DOHH2 (cell line): Measurements from ENCODE around the gene TRIM66.

Experiments used
- H3F3A ChIP-seq: fragments of 200-600 bp; sonication (generic), shearing (Covaris generic); 2 replicates; pipeline ENCODE4 v1.6.0; 2016; ENCODE audit warnings: antibody characterized with exemption, mild to moderate bottlenecking; ENCODE audit not compliant: control insufficient read depth, insufficient read depth
- H3K27ac ChIP-seq: fragments of 200-600 bp; sonication (generic); 2 replicates; pipeline ENCODE4 v1.5.1; 2014; ENCODE audit warnings: low read depth, mild to moderate bottlenecking, low read length, moderate library complexity
- H3K27me3 ChIP-seq: fragments of 200-600 bp; sonication (generic); 2 replicates; pipeline ENCODE4 v1.6.1; 2014; ENCODE audit warnings: mild to moderate bottlenecking, low read length, mixed read lengths; ENCODE audit not compliant: control insufficient read depth
- H3K36me3 ChIP-seq: fragments of 200-600 bp; sonication (generic); 2 replicates; pipeline ENCODE4 v1.6.1; 2014; ENCODE audit warnings: mild to moderate bottlenecking, low read length, moderate library complexity, mixed read lengths; ENCODE audit not compliant: control insufficient read depth
- H3K4me1 ChIP-seq: fragments of 200-600 bp; sonication (generic); 2 replicates; pipeline ENCODE4 v1.6.1; 2014; ENCODE audit warnings: mild to moderate bottlenecking, low read length, mixed read lengths; ENCODE audit not compliant: control insufficient read depth
- H3K4me2 ChIP-seq: fragments of 200-600 bp; sonication (generic); 2 replicates; pipeline ENCODE4 v1.6.0; 2014; ENCODE audit warnings: mild to moderate bottlenecking, low read length, moderate library complexity
- H3K4me3 ChIP-seq: fragments of 200-600 bp; sonication (generic); 2 replicates; pipeline ENCODE4 v1.5.1; 2014; ENCODE audit warnings: mild to moderate bottlenecking, low read length, mixed read lengths
- H3K79me2 ChIP-seq: fragments of 200-600 bp; sonication (generic); 2 replicates; pipeline ENCODE4 v1.6.1; 2014; ENCODE audit warnings: mild to moderate bottlenecking, low read length, mixed read lengths; ENCODE audit not compliant: control insufficient read depth
- H3K9me2 ChIP-seq: fragments of 200-600 bp; sonication (generic); replicated peaks from 2 replicates; pipeline ENCODE4 v1.6.1; 2014; ENCODE audit warnings: mild to moderate bottlenecking, low read length, mixed read lengths; ENCODE audit not compliant: control insufficient read depth
- H3K9me3 ChIP-seq: fragments of 200-600 bp; sonication (generic); 2 replicates; pipeline ENCODE4 v1.6.1; 2014; ENCODE audit warnings: antibody characterized with exemption, low read length, mixed read lengths; ENCODE audit not compliant: control insufficient read depth, insufficient read depth
- H4K20me1 ChIP-seq: fragments of 200-600 bp; sonication (generic); 2 replicates; pipeline ENCODE4 v1.6.0; 2014; ENCODE audit warnings: low read depth, mild to moderate bottlenecking, antibody characterized with exemption, low read length, moderate library complexity; ENCODE audit not compliant: control insufficient read depth, insufficient read depth
- EZH2phosphoT487 ChIP-seq: fragments of 200-600 bp; sonication (generic); IDR thresholded peaks from 2 replicates; pipeline ENCODE4 v1.6.1; 2017; ENCODE audit warnings: borderline replicate concordance, mild to moderate bottlenecking, antibody characterized with exemption, low read length, moderate library complexity, mixed read lengths
- TF ChIP-seq, protein P1 (sequence below): fragments of 200-600 bp; sonication (generic); IDR thresholded peaks from one replicate; pipeline ENCODE4 v1.5.1; 2014; ENCODE audit warnings: antibody characterized with exemption, mild to moderate bottlenecking, low read depth, low read length; ENCODE audit not compliant: poor library complexity, severe bottlenecking

Gene TRIM66

DNA sequence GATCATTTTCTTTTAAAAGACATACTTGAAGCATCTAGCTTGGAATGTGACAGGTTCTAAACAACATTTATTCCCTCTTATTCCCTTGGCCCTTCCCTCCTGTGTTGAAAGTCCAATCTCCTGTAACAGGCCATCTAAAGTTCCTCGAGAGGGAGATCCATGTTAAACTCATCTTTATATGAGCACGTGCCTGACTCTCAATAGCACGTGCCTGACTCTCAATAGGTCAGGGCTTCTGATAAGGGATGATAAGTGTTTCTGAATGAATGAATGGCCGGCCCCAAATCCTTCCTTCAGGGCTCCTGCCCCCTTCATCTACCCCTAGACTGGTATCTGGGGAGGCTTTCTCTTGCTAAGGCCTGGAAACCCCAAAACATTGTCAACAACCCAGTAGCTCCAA is 27.3 kb upstream of the TRIM66 start:
- Histone ChIP-seq H3K9me3 (no peaks in the 10 kb centered on the region), H3K36me3 (no peaks in the 10 kb centered on the region), H3K4me3 (no peak overlapping the region), H4K20me1 (no peaks in the 10 kb centered on the region), H3K4me1 (no peaks in the 10 kb centered on the region), H3F3A (no peaks in the 10 kb centered on the region), H3K9me2 (no peaks in the 10 kb centered on the region), H3K4me2 (no peak overlapping the region), H3K79me2 (no peaks in the 10 kb centered on the region), H3K27ac (no peak overlapping the region), H3K27me3 (no peaks in the 10 kb centered on the region)
- TF ChIP-seq EZH2phosphoT487: no peak
- TF ChIP-seq, protein P1, sequence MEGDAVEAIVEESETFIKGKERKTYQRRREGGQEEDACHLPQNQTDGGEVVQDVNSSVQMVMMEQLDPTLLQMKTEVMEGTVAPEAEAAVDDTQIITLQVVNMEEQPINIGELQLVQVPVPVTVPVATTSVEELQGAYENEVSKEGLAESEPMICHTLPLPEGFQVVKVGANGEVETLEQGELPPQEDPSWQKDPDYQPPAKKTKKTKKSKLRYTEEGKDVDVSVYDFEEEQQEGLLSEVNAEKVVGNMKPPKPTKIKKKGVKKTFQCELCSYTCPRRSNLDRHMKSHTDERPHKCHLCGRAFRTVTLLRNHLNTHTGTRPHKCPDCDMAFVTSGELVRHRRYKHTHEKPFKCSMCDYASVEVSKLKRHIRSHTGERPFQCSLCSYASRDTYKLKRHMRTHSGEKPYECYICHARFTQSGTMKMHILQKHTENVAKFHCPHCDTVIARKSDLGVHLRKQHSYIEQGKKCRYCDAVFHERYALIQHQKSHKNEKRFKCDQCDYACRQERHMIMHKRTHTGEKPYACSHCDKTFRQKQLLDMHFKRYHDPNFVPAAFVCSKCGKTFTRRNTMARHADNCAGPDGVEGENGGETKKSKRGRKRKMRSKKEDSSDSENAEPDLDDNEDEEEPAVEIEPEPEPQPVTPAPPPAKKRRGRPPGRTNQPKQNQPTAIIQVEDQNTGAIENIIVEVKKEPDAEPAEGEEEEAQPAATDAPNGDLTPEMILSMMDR: no peak

DNA sequence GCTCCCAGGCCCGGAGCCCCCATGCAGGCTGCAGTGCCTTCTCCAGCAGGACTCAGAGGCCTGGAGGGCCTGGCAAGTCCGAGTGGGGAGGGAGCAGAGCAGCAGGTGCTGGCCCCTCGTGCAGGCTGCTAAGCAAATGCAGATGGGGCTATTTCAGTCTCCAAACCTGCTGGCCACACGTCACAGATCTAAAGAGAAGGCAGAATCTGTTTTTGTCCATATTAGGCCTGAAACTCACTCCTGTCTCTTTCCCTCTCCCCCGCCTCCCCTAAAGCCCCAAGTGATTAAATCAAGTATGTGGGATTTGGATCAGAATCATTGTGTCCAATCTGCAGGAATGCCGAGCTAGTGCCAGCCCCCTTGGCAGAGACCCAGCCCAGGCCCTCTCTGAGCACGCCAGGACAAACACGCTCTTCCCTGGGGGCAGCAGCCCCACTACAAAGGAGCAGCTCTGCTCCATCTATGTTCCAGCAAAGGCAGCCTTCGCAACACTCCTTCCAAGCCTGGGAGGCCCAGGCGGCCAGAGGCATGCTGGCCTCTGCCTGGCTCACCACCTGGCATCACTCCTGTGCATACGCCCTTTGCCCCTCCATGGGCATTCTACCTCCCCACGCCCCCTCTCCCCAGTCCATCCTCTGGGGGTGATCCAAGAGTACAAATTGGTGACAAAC is 26.7 kb upstream of the TRIM66 start:
- no peaks in the 10 kb centered on the region for H3K36me3 ChIP-seq
- no peak overlapping the region for H3K4me2 ChIP-seq

GRCh38 chr11:8707541-8708191 is 25.2 kb upstream of the TRIM66 start:
- H3K79me2 ChIP-seq: no peaks in the 10 kb centered on the region
- H3K27ac ChIP-seq: no peak overlapping the region
- no peaks in the 10 kb centered on the region for H3K36me3 ChIP-seq
- H4K20me1 ChIP-seq: no peaks in the 10 kb centered on the region
- H3K27me3 ChIP-seq: no peaks in the 10 kb centered on the region
- H3K4me1 ChIP-seq: no peaks in the 10 kb centered on the region
- H3K4me3 ChIP-seq: no peak overlapping the region
- no peak for TF ChIP-seq EZH2phosphoT487
- TF ChIP-seq, protein P1: no peak
- H3K9me3 ChIP-seq: no peaks in the 10 kb centered on the region
- H3K9me2 ChIP-seq: no peaks in the 10 kb centered on the region
- no peak overlapping the region for H3K4me2 ChIP-seq
- H3F3A ChIP-seq: no peaks in the 10 kb centered on the region

More for the DNA sequence above, 26.7 kb upstream of the TRIM66 start:
- H3K9me2 ChIP-seq: no peaks in the 10 kb centered on the region
- H3F3A ChIP-seq: no peaks in the 10 kb centered on the region
- no peaks in the 10 kb centered on the region for H4K20me1 ChIP-seq
- no peak for TF ChIP-seq EZH2phosphoT487
- TF ChIP-seq, protein P1: no peak
- no peaks in the 10 kb centered on the region for H3K79me2 ChIP-seq
- no peak overlapping the region for H3K4me3 ChIP-seq
- H3K27ac ChIP-seq: no peak overlapping the region
- H3K27me3 ChIP-seq: no peaks in the 10 kb centered on the region
- no peaks in the 10 kb centered on the region for H3K4me1 ChIP-seq
- no peaks in the 10 kb centered on the region for H3K9me3 ChIP-seq
